HG02981 (cell line): ENCODE measurements around the gene UBA3.

Experiments used
- ATAC-seq: cut with Tn5 transposase; IDR thresholded peaks from one replicate; pipeline ENCODE4 v1.9.1; 2021; ENCODE audit warnings: mild to moderate bottlenecking, moderate library complexity; ENCODE audit not compliant: unreplicated experiment

Gene UBA3

DNA sequence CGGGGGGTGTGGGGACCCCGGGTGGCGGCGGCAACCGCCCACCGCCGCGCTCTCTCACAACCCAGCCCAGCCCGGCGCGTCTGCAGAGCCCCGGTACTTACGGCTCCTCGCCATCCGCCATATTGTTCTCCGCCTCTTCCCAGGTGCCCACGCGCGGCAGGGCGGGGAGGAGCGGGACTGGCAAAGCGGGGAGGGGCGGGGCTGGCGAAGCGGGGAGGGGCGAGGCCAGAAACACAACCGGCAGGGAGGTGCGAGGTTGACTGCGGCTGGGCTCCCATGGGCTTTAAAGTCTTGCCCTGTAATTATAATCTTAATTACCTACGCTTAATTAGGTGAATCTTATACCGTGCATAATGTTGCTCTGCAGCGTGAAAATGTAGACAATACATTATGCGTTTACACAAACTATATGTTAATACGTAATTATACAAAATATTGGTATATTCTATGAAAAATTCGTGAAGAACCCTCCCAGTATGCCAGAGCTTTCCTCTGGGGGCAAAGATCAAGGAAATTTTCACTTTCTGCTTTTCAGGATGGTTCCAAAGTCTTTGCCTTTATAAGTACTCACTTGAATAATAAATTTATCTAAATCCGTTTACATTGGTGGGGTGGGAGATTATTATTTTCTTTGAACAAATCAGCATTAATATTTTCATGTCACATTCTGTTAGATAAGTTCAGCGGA lies at the start of gene UBA3:
UBA3 (minus strand) TSS at position 133 of the 688 bp plus-strand sequence; CDS start at position 121, 12 bp downstream.
- ATAC-seq: peak; percentile 48

DNA sequence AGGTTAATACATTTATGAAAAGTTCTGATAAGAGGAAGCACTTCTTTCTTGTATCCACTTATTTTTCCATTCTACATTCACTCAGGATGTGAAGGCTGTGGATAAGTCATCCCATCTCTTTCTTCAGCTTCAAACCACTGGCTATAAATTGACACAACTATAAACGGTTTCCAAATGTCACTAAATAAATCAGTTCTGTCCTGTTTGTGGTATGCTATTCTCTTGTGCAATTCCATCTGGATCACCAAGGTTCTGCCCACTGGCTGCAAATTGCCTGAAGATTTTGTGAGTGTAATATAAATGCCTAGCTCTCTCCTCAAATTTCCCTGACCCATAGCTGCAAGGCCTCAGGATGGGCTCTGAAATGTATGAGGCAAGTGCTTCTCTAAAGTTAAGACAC lies 49.4 kb upstream of the UBA3 start:
- no peak for ATAC-seq

DNA sequence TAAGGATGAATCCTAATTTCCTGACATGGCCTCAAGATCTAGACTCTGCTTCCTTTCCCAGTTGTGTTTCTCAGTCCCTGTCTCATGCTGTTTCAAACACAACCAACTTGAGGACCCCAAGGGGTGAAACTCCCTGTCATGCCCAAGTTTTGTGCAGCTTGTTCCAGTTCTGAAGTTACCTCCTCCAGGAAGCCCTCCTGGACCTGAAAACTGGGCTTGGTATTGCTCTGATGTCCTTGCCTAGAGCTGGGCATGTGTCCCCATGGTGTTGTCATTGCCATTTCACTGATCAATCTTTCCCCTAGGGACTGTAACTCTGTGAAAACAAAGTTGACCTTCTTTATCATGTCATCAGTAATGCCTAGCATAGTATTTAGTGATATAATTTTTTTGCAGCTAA lies 48.3 kb upstream of the UBA3 start:
- no peak for ATAC-seq

DNA sequence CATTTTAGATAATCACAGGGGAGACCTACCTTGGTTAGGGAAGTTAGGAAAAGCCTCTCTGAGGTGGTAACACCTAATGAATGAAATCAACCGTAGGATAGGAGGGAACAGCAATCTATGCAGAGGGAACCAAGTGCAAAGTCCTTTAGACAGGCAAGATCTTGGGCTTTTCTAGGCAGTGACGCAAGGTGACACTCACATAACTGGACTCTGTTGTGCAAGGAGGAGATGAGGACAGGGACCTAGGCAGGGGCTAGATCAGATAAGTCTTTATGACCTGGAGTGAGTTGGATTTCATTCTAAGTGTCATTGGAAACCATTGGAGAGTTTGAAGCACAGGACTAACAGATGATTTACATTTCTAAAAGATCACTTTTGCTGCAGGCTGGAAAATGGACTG lies 46.8 kb upstream of the UBA3 start:
- ATAC-seq: no peak

DNA sequence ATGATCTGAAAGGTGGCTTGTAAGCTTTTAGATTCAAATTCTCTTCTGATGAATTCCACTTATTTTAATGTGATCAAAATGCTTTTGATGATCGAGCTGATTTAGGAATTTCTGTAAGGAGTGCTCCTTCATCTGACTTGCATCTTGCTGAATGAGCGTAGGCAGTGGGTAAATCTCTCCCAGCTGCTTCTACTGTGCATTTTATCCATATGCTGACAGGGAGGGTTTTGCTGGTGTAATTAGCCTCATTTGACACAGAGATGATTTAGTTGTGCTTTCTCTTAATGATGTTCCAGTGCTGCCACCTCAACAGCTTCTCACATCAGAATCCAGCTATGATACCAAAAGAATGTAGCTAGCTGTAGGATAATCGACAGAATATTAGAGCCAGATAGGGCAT lies 46.1 kb upstream of the UBA3 start:
- ATAC-seq: no peak

DNA sequence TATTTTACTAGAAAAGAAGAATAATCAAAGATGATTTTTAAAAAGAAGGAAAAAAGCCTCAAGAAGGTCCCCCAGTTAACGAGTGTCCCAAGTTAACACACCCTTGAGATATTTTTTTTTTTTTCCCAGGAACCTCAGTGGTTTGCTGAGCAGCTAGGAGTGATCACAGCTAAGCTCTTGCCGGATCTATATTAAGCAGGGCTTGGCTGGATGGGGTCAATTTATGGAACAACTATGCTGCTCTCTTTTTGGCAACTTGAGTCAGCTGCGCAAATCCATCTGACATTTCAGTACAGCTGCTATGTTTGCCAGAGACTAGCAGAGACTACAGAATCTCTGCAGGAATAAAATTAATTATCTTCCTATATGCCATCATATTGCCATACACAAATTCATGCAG lies 42.2 kb upstream of the UBA3 start, which contains the start of gene LMOD3:
LMOD3 (minus strand) TSS at position 193 of the 400 bp plus-strand sequence. CDS start 209 bp downstream, outside the sequence.
- no peak for ATAC-seq

DNA sequence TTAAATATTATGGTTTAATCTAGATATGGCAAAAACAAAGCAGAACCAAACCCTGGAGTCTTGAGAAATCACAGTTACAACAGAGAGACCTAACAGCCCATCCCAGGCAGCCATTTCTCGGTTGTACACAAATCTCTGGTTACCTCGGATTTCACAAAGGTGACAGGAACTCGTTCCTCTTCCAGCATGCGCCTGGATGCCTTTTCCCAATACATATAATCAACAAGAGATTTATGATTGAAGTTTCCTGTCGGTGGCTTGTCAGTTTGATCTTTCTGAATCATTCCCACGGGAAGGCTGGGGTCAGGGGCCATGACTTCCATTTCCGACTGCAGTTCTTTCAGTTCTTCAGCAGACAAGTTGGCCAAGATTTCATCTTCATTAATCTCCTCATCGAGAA lies 41.8 kb upstream of the UBA3 start:
- no peak for ATAC-seq

DNA sequence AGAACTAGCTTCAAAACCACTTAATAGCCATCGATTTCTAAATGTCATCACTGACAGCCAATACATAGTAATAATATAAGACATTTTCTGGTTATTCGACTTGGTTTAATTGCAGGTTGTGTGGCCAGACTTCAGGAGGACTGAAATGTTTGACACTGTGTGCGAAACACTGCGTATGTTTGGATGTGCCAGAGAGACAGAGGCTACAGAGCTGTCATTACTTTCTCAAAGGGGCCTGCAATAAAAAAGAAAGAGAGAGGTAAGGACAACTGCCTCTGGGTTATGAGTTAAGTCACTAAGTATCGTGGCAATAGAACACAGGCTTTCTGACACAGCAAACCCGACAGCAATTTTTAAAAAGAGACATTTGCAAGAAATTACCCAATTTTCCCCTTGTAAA lies 41.3 kb upstream of the UBA3 start:
- no peak for ATAC-seq

DNA sequence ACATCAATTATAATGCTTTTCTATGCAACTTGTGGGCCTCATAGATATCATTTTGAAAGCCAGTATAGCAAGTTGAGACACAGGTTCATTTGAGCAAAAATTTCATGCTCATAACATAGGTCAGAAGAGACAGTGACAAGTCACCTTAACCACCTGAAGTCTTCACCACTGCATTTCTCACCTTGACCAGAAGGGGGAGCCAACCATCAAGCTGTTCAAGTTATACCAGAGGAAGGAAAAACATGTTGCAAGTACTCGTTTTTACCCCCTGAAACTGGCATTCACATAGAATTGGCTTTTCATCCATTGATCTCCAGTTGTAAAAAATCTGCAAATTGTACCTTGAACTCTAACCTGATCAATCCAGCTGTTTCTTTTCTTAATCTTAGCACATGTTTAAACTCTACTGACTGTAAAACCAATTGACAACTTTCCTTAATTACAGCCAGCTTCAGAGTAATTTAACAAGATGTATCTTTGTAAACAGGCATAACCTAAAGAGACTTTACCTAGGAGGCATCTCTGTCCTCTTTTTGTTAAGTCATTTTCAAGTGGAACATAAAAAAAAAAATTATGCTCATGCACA lies 40.8 kb upstream of the UBA3 start:
- ATAC-seq: peak; percentile 93

DNA sequence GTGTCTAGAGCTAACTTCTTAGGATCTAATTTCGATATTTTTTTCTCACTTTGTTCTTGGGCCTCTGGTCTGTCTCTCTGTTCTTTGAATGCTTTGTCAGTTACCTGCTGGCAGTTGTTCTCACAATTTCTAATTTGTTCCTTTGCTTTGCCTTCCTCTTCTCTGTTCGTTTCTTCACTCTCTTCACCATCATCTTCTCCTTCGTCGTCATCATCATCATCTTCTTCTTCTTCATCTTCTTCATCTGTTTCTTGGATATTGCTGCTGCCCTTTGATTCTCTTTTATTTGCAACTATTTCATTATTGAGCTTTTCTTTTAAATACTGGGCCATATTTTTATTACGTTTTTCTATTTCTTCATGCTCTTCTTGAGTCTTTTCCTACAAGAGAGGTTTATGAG lies 39.5 kb upstream of the UBA3 start:
- ATAC-seq: no peak

DNA sequence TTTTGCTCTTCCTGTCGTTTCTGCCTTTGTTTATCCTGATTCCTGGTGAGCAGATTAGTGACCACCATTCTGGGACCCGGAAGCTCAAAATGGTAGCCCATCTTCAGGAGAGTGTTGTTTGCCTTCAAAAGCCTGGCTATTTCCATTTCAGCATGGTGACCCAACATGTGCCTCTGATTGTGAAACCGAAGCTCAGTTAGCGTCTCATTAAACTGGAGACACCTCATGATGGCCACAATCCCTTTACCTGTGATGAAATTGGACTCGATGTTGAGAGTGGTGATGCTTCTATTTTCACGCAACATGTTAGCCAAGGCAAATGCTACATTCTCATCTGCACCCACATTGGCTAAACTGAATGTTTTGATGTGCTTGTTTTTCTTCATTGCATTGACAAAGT lies 39.0 kb upstream of the UBA3 start:
- ATAC-seq: no peak

DNA sequence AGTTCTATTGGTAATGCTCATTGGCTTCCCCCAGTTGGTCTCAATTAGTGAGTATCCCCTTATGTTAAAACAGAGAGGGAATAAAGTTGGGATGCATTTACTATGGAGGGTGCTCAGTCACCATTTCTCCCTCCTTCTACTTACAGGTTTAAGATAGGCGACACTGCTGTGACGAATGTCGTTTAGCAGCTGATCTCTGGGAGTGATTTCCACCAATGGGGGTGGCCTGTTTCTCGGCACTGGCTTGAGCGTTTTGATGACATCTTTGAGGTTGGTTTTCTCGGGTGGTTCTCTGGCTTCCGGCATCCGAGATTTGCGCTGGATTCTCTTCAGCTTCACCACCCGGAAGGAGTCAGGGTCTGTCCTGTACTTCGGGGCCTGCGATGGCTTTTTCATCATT lies 38.4 kb upstream of the UBA3 start:
- no peak for ATAC-seq

DNA sequence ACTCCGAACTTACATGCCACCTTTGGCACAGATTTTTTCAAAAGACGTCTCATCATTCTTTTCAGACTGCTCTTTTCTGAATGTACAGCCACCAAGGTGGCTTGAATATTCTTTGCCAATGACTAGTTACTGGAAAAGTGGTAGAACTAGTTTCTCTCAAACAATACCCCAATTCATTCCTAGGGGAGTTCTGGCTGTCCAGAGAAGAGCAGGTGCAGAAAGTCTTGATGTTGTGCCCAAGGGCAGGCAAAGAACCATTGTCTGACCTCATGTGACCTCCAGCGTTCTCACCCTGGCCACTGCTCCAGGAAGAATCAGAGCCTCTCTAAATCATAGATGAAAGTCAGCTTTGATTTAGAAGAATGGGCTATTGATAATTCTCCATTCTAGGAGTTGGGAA lies 36.7 kb upstream of the UBA3 start:
- no peak for ATAC-seq

DNA sequence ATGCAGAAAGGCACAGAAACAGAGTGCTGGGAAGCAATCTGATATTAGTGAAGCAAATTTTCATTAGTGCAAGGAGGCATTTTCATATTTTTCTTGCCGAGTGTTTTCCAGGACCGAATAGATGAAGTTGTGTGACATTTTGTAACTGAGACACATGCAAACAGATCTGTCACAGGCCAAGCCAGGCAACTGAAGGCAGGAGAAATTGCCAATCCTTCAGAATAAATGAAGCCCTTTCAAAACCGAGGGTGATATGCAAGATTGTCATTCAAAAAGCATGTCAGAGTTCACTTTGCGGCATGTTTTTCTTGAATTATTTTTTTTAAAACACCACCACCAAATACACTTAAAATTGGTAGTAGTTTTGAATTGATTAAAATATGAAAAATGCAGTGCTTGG lies 36.0 kb upstream of the UBA3 start:
- ATAC-seq: no peak

DNA sequence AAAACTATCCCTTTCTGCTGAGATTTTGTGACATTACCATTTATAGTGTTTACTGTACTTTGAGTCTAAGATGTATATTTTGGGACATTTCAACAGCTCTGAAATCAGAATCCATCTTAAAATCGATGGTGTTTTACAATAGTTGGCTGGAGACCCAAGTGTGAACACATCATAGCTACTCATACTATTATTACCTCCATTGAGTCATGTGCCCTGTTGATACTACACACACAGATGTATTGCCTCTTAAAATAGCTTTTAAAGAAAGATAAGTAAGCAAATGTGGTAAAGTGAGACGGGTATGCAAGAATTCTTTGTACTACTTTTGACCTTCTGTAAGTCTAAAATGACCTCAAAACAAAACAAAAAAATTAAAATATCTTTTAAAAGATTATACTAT lies 35.6 kb upstream of the UBA3 start:
- no peak for ATAC-seq

DNA sequence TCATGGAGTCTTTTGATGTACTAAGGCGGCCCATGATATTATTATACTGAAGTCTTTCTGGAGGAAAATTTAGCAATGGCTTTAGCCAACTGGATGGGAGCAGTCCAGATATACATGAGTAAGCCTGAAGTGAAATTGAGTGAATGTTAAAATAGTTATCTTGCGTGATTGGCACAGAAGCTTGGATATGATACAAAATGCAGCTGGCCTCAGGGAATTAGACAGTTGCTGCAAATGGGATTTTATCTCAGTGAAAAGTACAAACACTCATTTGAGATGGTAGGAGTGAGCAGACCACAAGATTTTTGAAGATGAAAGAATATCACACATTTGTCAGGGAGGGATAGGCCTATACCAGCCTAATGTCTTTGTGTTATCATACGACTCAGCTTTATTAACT lies 33.4 kb upstream of the UBA3 start:
- no peak for ATAC-seq

DNA sequence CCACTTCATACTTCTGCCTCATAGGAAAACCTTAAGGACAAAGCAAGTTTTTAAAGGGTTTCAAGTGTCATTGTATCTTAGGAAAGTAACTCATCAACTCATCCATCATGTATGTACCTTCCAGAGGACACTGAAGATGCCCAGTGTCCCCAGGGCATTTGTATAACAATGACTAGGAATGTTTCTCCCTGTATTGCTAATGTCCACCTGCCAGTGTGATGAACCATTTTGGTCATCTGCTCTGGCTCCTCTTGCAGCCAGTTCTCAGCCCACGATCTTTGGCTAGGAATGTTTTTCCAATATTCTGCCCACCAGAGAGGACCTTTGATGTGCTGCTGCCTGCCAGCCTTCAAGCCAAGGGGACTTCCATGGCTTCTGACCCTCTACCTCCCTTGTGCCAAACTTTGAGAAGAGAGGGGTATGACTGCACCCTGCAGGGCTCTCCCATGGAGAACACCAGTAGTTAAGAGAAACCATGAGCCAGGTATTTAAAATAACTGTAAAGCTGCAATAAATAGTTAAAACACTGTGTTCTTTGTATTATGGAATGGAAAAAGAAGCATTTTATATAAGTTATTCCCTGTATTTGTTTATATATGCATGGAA lies 30.9 kb upstream of the UBA3 start:
- ATAC-seq: no peak

DNA sequence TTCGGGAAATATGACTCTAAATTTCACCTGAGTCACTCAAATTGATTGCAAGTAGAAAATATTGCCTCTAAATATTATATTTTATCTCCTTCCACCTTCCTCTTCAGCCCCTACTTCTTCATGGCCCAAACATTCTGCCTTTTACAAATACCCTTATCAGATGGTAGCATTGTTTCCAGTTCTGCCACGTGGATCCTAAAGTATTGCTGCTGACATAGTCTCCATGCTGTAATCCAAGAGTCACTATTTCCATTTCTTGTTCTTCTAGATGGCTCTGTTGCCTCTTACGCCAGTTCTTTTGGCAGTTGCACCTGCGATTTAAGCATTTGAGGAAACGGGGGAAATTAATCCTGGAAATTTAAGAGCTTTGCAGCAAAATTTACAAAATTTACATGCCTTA lies 28.6 kb upstream of the UBA3 start:
- no peak for ATAC-seq

DNA sequence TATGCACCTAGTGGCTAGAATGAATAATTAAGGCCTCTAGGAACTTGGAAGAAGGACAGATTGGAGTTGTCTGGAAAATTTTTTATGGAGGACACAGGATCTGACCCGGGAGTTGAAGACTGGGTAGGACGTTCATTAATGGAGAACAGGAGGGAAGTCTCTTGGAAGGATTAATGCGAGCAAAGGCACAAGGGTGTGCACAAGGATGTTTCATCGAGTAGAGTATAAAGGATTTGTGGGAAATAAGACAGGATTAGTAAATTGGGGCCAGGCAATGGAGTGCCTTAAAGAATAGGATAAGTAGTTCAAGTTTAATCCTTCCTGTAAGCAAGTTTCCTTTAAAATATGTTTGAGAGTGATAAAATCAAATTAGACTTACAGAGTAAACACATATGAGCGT lies 27.7 kb upstream of the UBA3 start:
- no peak for ATAC-seq

DNA sequence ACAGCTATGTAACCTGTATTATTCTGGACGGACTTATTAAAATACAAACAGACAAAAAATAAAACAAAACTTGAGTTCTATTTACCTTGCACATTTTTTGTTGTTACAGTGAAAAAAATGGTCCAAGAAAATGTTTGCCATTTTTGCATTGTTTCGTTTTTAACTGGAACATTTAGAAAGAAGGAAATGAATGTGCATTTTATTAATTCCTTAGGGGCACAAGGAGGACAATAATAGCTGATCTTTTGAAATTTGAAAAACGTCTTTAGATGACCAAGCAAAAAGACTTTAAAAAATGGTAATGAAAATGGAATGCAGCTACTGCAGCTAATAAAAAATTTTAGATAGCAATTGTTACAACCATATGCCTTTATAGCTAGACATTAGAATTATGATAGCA lies 25.2 kb upstream of the UBA3 start:
- no peak for ATAC-seq

DNA sequence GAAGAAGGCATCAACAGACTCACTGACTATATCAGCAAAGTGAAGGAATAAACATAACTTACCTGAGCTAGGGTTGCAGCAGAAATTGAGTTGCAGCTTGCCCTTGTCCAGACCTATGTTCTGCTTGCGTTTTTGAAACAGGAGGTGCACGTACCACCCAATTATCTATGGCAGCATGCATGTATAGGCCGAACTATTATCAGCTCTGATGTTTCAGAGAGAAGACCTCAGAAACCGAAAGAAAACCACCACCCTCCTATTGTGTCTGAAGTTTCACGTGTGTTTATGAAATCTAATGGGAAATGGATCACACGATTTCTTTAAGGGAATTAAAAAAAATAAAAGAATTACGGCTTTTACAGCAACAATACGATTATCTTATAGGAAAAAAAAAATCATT lies 24.4 kb upstream of the UBA3 start:
- no peak for ATAC-seq

DNA sequence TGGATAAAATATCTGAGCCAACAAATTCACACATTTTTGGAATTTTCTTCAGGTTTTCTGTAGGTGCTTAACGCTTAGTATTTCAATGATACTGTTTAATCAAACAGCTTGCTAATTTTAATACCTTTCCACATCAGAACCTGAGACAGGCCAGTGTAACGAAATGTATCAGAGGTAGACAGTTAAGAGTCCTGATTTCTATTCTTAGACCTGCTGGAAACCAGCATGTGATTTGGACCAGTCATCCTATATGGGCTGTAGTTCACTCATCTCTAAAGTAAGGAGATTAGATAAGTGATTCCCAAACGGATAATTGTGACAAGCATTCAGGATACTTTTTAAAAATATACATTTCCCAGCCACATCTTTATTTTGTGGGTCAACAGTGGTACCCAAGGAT lies 23.0 kb upstream of the UBA3 start:
- ATAC-seq: no peak

DNA sequence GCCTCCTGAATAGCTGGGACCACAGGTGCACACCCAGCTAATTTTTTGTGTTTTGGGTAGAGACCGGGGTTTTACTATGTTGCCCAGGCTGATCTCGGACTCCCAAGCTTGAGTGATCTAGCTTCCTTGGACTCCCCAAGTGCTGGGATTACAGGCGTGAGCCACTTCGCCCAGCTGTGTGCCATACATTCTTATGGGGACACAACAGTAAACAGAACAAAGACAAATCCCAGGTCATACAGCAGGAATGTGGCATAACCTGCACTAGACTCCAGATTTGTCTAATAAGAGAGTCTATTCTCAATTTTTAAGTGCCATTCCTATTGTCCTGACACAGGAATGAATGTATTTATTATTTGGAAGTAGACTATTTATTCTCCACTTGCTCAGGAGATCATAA lies 22.2 kb upstream of the UBA3 start:
- ATAC-seq: no peak
